Mucosa of gallbladder (tissue), 1 donor: Measurements from ENCODE around the gene ZDHHC7. TPM values are rescaled to one million over a fixed set of nuclear protein-coding genes. Genes with fewer than 3 reads are reported as not detected.
"Not testable (repeated sequence)": the region's sequence is repeated elsewhere in the genome, so short reads cannot be mapped to it uniquely, and the experiment has no call there.

ENCODE experiments used
- DNase-seq: peaks from one replicate; pipeline ENCODE4 v3.0.0-alpha.2; 2020; ENCODE audit warnings: low spot score
- total RNA-seq: library from RNA; stranded (reverse); gene quantifications from one replicate; pipeline ENCODE4 v1.2.1, GENCODE V29; 2021
- donor health status: DM: no; HTN: no; CAD: no.

ZDHHC7 gene
- total RNA-seq, 1 donor from 2014 or later: 56.4 TPM

DNA sequence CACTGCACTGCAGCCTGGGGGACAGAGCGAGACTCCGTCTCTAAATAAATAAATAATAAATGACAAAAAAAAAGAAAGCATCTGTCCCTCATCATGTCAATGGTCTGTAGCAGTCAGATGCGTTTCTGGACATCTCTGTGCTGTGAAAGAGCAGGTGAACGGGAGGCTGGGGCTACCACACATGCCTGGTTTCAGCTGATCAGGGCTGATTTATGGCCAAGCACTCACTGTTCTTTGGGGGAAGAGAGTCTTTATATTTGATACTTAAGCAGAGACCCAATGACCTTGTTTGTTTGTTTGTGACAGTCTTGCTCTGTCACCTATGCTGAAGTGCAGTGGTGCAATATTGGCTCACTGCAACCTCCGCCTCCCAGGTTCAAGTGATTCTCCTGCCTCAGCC, 33.7 kb upstream of the ZDHHC7 start:
- no peak for DNase-seq

GRCh38 chr16:85042606-85043005, 31.3 kb upstream of the ZDHHC7 start:
- no peak for DNase-seq

- DNase-seq: no peak
Observed at GRCh38 chr16:85042167-85042526, 30.8 kb upstream of the ZDHHC7 start.

DNA sequence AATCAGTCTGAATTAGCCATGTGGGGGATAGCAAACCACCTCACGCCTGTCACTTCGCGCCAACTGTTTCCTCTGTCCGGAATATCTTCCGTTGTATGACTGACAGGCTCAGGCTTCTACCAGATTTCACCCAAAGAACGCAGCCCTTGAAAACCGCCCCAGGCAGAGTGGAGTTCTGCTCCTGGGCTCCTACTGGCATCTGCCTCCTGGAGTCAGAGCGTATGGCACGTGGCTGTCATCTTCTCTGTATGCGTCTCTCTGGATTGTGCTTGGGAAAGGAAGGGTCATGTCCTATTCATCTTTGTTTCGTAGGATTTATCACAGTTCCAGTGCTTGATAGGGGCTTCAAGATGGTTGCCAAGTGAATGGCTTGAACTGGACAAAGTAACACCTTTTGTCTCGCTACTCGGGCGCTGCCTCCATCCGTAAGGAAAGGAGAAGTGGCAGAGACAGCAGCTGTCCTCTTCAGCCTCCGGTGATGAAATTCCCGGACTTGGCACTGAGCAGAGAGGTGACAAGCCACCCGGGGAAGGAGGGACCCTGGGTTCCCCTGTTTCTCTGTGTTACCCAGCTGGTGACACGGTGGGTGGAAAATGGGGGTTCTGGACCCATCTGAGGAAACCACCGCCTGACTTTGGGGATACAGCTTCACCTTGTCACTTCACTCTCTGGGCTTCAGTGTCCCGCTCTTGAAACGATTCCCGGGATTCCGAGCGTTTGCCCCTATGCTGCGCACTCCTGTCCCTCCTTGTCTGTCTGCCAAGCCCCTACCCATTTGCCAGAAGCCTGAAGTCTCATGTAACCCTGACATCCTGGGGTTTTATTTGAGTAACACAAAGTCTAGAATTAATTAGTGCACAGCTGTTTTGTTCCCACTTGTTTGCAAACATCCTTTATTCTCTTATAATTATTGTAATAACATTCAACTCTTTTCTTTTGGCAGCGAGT, 30.2 kb upstream of the ZDHHC7 start:
- DNase-seq: no peak

GRCh38 chr16:85040685-85041084, 29.4 kb upstream of the ZDHHC7 start:
- no peak for DNase-seq

DNA sequence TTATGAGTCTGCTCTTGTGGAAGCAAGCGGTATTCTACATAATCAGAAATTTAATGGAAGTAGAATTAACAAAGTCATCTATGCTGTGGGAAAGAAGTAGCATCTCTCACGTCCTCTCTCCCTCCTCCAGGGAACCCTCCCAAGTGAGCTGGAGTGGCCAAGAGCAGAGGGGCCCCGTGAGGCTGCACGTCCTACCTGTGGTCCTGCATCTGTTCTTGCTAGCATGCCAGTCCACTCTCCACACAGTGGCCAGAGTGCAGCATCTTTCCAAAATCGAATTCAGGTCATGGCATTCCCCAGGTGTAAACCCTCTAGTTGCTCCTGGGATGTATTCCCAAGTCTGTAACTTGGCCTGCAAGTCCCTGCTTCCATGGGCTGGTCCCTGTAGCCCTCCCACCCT, 26.4 kb upstream of the ZDHHC7 start:
- no peak for DNase-seq

DNA sequence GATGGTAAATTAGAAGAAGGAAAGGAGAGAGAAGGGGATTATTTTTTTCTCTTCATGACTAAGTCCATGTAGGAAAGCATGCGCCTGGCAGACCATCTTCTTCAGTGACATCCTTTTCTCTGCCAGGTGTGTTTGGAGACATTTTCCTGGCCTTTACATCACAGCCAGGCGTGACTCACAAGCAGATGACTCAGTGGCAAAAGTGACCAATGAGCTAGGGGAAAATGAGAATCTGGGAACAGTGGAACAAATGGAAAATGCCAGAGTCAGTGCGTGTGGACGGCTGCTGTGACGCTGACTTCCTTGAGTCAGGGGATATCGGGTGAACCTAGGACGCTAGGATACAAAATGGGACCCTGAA, 25.7 kb upstream of the ZDHHC7 start:
- DNase-seq: no peak

DNA sequence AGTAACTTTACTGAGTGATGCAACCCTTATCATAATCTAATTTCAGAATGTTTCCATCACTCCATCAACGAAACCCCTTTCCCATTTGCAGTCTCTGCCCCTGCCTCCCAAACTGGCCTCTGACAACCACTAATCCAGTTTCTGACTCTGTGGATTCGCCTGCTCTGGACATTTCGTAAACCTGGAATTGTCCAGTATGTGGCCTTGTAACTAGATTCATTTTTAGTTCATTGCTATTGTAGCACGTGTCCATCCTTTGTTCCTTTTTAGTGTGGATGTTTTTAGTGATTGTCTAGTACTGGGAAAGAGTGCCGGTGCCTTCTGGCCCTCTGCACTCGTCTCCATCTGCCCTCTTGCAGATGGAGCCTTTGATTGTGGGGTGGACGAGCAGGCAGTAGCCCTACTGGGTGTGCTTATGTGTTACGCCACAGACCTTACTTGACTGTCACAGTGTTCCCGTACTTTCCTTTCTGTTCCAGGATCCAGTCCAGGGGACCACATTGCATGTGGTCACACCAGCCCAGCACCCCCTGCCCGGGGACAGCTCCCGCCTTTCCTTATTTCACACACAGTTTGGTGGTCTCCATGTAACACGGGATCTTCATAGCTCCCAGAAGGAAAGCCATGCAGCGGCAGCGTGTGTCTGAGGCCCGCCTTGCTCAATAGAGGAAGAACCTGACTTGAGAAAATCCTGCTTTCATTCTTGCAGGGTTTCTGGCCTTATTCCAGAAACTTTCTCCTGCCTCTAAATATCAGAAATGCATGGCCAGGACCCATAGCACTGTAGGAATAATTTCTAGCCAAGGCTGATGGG, 25.1 kb upstream of the ZDHHC7 start:
- DNase-seq: no peak

DNA sequence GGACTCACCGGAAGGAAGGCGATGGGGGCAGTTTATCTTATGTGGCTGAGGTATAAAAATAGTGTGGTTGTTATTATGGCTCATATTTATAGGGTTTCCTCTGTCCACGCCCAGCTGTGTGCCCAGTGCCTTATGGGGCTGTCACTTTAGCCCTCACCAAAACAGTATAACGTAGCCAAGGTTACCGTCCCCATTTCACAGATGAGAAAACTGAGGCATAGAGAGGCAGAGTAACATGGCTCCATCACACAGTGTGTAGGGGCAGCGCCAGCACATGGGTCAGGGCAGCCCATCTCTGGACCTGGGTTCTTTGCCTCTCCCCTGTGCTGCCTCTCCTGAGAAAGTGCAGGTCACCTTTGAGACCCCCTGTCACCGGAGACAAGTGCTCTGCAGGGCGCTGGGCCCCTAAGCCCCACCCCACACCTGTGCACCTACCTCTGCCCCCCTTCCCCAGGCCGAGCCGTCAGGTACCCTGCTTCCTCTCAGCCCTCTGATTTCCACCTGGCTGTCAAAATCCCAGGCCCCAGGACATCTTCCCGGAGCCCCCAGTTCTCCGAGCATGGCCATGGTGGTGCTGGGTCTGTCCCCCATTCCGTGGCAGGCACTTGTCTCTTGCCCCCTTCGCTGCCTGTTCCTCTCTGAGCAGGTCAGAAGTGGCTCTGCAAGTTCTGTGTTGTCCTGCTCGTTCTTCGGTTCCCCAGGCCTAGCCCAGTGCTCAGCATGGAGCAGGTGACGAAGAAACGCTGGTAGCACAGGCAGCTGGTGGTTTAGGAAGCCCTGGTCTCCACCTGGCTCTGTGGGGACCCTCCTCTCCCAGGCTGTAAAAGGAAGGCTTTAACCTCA, 23.5 kb upstream of the ZDHHC7 start:
- DNase-seq: no peak

DNA sequence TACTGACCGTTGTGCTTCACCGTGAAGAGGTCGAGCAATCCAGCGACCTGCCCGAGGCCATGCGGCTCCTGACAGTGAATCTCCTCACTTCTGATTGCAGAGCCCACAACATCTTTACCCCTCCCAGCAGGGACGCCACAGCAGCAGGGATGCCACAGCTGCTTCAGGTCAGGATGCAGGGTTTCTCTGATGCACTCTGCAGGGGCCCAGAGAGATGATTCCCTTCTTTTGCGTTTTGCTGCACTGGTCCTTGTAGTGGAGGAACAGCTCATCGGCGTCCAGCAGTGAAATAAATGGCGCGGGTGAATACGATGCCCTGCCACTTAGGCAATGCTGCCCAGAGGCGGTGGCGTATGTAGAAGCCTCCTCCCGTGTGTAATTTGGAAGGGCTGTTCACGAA, 21.8 kb upstream of the ZDHHC7 start:
- DNase-seq: no peak

DNA sequence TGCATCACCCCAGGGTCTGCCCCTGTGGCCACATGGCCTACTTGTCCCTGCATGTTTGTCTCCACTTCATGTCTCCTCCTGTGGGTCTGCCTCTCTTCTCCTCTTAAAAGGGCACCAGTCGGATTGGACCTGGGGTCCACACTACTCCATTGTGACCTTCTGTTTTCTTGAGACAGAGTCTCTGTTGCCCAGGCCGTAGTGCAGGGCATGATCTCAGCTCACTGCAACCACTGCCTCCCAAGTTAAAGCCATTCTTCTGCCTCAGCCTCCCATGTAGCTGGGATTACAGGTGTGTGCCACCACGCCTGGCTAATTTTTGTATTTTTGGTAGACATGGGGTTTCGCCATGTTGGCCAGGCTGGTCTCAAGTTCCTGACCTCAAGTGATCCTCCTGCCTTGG, 20.9 kb upstream of the ZDHHC7 start:
- not testable (repeated sequence) for DNase-seq

DNA sequence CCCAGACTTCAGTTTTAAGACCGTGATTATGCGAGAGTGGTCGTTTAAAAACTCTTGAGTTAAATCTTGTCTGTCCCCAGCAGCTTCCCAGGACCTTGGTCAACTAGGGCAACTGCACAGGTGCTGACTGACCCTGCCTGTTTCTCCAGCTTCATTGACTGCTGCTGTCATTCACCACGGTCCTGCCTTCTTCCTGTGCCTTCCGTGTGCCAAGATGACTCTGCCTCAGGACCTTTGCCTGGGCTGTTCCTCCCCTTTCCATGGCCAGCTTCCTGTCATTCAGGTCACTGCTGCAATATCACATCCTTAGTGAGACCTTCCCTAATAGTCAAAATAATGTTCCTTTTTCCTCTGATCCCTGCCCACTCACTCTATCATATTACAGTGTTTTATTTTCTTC, 20.1 kb upstream of the ZDHHC7 start:
- no peak for DNase-seq

DNA sequence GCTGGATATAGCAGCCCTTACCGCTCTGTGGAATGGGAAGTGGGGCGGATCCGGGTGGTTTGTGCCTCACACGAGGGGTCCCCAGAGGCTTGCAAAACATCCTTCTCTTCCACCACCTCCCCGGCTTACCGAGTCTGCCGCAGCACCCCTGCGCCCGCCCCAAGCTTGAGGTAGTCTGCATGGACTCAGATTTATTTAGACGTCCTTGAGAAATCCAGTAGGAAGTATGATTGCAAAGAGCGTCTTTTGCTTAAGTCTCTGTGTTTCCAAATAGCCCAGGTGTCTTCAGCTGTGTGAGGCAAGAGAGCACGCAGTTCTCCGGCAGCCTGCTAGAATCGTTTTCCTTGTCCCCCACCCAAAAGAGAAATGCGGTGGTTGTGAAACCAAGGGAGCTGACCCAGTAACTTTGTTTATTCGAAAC, 18.7 kb upstream of the ZDHHC7 start:
- no peak for DNase-seq

- no peak for DNase-seq
Observed at GRCh38 chr16:85029408-85029784, 18.1 kb upstream of the ZDHHC7 start.

DNA sequence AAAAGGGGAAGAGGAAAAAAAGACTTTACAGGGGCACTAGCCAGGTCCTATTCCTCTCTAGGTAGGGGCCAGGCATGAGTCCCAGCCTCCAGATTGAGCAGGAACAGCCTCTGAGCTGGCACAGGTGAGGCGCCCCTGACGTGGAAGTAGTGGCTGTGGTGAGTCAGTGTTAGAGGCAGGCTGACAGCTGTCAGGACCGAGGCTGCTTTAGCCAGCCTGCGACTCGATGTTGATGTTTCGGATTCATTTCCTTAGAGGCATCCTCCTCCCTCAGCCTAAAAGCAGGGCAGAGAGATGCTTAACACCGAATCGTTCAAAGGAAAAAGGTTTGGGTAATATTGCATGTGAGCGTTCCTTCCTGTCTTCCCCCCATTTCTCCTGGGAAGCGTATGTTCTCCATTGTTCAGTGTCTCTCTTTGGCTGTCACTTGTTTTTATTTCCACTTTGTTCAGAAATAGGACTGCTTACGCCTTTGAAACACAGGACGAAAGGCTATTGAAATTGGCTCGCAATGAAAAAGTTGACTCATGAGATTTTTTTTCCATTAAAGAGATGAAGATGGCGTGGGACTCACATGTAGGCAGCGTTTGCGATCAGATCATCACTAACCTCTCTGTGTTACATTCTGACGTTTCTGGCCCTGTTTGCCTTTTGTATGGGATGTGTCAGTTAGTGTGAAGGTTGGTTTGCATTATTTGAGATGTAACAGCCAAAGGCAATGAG, 17.5 kb upstream of the ZDHHC7 start:
- DNase-seq: peak; percentile 34

DNA sequence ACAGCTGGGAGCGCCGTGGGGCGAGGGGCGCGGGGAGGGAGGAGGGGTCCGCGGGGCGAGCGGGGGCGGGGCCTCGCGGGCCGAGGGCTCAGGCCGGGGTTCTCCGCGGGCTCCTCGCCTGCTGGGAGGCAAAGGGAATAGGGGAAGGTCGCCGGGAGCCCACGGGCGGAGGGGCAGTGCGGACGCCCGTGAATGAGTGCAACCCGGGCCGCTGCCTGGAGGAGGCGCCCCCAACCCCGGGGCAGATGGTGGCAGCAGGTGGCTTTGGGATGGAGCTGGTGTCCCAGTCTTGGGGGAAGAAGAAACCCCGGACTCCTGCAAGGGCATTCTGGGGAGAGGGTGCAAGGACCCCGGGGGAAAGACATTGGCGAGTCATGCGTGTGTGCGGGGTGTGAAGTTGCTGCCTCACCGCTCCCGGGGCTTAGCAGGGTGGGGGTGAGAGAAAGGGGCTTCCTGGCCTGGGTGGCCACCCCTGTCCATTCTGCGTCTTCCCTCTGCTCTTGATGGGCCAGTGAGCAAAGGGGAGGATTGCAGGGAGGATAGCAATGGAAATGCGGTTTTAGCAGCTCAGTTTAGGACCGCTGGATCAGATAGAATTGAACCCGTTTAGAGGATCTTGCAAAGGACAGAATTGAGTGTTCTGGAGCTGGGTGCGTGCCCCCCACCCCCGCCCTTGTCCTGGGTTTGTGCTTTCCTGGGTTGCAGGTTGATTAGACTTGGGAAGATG, 16.8 kb upstream of the ZDHHC7 start:
- DNase-seq: no peak

DNA sequence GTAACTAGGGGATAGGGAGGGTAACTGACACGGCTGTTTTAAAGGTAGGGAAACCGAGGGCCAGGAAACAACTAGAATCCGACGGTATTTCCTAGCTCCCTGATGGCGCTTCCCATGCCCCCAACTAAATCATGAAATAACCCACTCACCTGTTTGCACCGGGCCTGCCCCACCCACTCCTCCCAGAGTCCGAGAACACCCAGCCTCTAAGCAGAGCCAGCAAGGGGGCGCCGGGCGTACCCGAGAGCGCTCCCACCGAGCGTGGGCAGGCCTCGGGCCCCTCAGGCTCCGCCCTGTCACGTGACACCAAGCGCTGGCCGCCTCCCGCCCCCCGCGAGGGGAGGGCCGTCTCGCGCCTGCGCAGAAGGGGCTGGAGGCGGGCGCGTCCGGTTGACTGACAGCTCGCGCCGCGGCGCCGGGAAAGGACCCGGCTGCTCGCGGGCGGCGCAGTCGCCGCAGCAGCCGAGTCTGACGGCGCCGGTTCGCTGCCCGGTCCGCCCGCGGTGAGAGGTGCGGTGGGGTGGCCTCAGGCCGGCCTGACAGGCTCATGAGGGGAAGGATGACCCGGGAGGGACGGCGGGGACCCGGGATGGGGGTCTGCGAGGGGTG, 16.1 kb upstream of the ZDHHC7 start, which contains the start of gene KIAA0513:
Gene KIAA0513 (plus strand): TSS at position 447 of the 609 bp plus-strand sequence. CDS start 39,277 bp downstream, outside the sequence.
- peak; percentile 95 for DNase-seq

DNA sequence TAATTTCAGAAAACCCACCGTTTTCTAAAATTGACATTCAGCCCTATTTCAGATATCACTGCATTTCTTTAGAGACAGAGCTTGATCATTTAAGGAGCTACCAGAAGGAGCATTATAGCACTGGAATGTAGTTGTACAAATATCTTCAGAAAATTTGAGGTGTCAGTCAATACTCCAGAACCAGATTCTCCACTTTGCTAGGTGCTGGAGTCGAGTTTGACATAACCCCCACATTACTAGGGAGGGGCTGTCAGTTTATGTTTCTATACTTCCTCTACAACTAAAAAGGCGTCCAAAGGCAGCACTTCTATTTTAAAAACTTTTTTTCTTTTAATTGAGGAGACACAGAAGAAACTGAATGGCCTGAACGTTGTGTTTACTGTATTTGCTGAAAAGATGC, 15.4 kb upstream of the ZDHHC7 start:
- no peak for DNase-seq

DNA sequence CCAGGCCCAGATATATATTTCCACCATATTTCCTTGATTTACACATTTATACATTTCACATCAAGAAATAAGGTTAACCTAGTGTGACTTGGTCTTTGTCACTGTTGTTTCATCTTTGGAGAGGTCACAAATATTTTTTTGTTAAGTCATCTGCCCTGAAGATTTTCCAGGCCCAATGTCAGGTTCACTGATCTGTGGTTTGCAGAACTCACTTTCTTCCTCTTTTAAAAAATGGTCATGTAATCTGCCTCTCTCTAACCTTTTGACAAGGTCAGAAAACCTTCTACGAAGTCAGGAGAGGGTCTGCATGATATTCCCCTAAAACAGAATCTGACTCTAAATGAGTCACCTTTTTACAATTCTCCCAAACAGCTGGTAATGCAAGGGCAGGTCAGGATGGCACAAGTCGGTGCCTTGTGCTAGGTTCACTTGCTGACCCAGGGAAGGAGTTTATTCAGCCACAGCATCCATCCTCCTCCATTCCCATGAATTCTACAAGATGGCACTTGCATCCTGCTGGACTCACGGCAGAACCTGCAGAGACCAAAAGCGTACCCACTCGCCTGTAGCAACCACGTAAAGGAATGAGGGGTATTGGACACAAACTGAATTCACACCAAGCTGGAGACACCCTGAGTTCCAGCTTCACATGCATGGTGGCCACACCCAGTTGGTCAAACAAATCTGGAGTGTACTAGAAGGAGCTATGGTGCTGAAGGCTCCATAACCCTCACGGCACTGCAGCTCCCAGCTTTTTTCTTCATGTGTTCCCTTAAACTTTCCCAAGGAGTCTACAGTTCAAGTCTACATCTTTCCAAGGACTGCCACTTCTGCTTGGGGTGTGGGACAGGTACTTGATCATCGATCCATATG, 14.7 kb upstream of the ZDHHC7 start:
- peak; percentile 30 for DNase-seq
